Superior temporal gyrus (tissue), 1 donor: Measurements from ENCODE around the gene CIPC.

Experiments used
- DNase-seq: peaks from one replicate; pipeline ENCODE4 v3.0.0-alpha.2; 2016; ENCODE audit errors: extremely low spot score

The CIPC gene

GRCh38 chr14:77151245-77151644, 53.2 kb downstream of the CIPC start:
- DNase-seq, result peak; percentile 55

GRCh38 chr14:77151918-77152588, 54.0 kb downstream of the CIPC start:
- peak; percentile 73 for DNase-seq

- DNase-seq, result no peak
Observed at GRCh38 chr14:77153802-77154201, 55.7 kb downstream of the CIPC start.

GRCh38 chr14:77154421-77154820, 56.4 kb downstream of the CIPC start:
- no peak for DNase-seq

GRCh38 chr14:77155083-77155482, 57.0 kb downstream of the CIPC start:
- no peak for DNase-seq

- DNase-seq, result no peak
Observed at GRCh38 chr14:77157740-77158139, 59.7 kb downstream of the CIPC start.

GRCh38 chr14:77158175-77158881, 60.3 kb downstream of the CIPC start:
- peak; percentile 82 for DNase-seq

GRCh38 chr14:77158882-77159255, 60.8 kb downstream of the CIPC start:
- no peak for DNase-seq

GRCh38 chr14:77161011-77161410, 63.0 kb downstream of the CIPC start:
- no peak for DNase-seq
